Measurements from ENCODE around the gene ZNRF2.
"Not testable (repeated sequence)": the region's sequence is repeated elsewhere in the genome, so short reads cannot be mapped to it uniquely, and the experiment has no call there.

ZNRF2 gene

GRCh38 chr7:30292416-30293038 lies 8.1 kb downstream of the ZNRF2 start:
- DNase-seq, result peak; percentile 64

DNA sequence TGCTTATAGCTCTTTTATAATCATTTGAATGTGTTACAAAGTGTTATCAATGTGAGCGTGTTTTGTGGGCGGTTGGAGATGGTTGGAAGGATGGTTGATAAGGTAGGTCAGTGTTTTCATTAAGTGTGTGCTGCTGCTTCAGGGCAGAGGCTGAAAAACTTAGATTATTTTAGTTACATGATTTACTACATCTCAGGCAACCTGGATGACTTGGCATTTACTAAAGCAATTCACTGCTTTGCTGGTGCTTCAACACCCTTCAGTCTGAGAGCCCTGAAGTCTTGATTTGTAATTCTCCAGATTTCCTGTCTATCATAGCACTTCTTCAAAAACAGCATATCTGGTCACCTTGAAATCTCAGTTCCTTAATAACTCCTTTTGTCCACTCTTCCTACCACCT lies 11.9 kb downstream of the ZNRF2 start:
- DNase-seq, result not testable (repeated sequence)

- DNase-seq, result not testable (repeated sequence)
Measured at GRCh38 chr7:30297499-30297898, 13.1 kb downstream of the ZNRF2 start.

DNA sequence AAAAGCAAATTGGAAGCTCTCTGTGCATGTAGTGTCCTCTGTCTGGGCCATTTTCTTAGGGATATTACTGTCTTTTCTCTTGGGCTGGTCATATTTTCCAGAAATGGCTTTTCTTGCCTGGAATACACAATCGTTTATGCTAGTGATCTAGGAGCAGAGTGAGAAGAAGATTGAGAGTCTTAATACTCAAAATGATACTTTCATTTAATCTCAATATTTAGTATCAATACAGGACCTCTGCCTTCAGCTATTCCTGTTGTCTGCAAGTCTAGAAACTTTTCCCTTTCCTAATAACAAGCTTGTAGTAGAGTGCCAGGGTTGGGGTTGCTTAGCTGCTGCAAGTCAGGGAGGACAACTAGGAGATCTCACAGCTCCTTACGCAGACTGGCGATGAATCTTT lies 14.0 kb downstream of the ZNRF2 start:
- DNase-seq, result not testable (repeated sequence)

DNA sequence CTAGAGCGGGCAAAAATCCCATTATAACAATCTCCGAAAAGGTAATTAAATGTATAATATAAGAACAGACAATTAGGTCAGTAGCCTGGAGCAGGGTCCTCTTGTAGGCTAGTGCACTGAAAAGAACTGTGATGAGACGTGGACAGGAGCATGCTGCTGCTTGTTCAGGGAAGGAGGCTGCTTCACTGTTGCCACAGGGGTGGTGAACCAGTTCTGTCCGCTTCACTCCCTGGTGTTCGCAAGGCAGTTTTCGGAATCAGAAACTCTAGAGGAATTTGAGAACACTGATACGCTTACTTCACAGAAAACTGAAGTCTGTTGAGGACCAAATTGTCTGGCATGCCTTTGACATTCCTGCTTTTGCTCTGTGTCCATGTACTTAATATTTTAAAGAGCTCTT lies 17.4 kb downstream of the ZNRF2 start:
- DNase-seq, result no peak

DNA sequence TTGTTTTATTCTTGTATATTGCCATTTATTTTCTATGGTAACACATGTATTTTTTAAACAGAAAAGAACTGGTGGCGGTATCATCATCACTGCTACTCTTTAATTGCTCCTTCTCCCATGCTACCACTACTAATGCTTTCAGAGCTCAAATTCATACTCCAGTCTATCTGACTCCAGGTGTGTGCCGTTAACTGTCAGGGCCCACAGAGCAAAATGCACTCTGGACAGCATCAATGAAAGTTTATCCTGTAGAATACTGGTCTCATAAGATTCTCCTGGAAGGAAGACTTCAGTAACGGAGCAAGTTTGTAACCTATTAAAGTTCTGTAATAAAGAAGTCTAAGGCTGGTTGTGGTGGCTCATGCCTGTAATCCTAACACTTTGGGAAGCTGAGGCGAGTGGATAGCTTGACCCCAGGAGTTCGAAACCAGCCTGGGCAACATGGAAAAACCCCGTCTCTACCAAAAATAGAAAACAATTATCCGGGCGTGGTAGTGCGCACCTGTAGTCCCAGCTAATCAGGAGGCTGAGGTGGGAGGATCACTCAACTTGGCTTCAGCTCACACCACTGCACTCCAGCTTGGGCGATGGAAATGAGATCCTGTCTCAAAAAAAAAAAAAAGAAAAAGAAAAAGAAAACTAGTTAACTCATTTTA lies 18.4 kb downstream of the ZNRF2 start:
- DNase-seq, result no peak

DNA sequence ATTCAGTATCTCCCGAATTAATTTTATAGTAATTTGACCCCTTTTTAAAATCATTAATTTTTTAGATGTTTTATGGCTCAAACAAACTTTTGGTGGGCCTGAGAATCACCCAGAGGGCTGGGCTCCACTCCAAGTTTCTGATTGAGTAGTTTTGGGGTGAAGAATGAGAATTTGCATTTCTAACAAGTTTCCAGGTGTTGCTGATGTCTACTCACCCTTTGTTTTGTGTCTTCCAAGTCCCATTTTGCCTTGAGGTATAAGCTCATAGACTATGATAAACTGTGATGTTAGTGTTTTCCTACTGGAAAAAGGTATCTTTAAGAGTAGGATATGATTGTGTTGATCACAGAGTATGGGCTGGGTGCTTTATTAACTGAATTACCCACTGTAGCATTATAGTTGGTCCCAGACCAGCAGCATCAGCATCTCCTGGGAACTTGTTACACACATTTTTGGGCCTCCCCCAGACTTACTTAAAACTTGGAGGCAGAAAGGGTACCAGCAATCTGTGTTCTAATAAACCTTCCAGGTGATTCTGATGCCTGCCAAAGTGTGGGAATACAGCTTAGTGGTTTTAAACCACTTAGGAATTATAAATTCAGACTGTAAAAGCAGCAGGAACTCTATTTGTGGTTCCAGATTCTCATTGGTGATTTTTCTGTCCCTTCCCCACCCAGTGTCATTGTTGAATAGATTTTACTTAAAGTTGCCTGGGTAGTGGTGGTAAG lies 19.1 kb downstream of the ZNRF2 start:
- DNase-seq, result peak; percentile 41

DNA sequence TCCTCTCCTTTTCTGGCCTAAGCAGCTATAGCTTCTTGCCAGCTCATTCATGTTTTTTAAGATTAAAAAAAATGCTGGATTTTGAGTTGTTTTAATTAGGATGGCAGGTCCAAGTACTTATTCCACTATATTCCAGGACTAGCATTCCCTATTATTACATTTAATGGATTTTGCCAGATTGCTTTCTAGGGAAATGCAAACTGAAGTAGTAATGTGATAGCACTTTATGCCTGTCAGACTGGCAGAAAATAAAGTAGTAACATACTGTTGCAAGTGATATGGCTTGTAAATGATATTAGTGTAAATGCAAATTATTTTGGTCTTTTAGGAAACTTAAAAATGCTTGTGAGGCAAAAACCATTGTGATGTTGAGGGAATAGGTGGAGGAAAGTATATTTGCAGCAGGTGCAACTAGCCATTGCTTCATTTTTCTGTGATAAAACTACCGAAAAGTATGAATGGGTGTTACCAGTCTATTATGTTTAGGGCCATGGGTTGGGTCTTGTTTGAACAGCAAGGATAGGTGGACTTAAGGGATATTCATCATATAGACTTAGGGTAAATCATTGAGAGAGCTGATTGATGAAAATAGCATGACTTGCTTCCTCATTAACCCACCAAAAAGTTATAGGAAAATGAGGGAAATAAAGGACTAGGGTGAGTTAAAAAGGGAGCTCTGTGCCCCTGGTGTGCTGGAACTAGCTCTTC lies 19.9 kb downstream of the ZNRF2 start:
- DNase-seq, result no peak

DNA sequence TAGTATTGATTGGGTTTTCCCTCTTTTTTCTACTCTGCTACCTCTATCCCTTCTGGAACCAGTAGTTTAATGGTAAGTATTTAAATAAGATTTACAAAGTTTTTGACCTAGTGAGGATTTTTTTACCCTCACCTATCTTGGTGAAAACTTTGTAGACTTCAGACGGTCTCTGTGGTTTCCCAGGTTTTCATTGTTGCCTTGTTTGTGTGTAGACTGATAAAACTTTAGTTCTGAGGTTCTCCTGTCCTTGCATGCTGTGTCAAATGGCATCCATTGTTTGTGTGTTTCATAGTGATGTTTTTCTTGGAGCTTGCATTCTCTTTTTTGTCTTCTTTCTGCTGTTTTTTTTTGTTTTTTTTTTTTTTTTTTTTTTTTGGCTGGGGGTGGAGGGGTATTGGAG lies 22.6 kb downstream of the ZNRF2 start:
- DNase-seq, result no peak

DNA sequence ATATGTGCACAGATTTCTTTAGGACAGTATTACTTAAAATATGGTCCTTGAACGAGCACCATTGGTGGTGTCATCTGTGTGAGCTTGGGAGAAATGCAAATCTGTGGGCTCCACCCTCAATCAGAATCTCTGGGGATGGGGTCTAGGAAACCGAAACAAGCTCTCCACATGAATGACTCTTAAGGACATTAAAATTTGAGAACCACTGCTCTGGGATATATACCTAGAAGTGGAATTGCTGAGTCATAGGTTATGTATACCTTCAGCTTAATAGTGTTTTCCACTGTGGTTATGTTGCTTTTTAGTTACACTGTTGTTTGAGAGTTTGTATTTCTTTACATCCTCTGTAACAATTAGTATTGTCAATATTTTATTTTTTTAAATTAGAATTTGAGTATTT lies 24.0 kb downstream of the ZNRF2 start:
- no peak for DNase-seq

GRCh38 chr7:30309302-30309701 lies 24.9 kb downstream of the ZNRF2 start:
- no peak for DNase-seq

DNA sequence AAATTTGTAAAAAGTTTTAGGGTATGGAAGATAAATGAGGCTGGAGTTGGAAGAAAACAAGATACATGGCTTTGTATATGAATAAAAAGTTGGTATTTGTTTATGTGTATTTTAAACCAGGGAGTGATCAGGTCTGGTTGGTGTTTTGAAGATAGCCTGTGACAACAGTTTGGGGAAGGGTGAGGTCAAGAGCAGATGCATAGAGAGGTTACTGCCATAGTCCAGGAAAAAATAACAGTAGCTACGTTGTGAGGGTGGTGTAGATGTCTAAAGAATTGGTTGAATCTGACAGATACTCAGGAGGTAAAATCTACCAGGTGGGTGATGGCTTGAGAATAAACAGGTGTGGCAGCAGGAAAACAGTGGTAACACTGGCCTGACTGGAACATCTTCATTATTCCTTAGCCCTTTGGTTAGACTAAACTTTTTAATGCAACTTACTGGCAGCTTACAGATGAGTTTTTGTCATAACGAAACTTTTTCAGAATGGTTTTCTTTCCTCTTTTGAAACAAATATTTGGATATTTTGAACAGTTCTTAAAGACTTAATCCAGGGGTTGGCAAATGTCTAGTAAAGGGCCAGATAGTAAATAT lies 25.5 kb downstream of the ZNRF2 start:
- DNase-seq, result no peak

- DNase-seq, result no peak
Measured at GRCh38 chr7:30310674-30311362, 26.4 kb downstream of the ZNRF2 start.

DNA sequence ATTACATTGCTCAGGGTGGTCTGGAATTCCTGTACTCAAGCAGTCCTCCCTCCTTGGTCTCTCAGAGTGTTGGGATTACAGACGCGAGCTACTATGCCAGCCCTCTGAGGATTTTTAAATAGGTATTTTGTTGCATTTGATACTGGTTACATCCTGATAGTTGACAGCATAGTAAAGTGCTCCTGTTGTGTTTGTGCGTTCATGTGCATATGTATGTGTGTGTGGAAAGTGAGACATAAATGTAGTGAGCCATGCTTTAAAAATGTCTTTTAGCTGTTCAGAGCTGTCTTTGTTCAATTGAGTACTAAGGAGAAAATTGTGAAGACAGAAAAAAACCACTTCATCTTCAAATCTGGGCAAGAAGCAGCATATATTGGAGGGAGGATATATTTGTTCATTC lies 27.8 kb downstream of the ZNRF2 start:
- no peak for DNase-seq

DNA sequence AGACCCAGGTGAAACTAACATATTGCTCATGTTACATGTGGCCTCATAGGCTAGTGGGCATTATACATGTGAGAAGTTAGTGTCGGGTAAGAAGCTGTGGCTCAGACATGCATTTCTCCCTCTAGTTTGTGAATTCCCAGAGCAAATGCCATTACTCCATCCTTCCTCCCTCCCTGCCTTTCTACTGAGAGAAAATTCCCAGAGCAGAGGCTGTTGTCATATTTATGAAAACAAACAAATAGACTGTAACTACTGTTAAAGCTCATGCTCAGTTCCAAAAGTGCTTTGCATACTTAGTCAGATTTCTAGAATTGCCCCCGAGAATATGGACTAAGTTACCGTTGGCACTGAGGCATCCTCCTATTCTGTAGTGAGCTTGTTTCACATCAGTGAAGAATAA lies 29.0 kb downstream of the ZNRF2 start:
- DNase-seq, result no peak

- DNase-seq, result no peak
Measured at GRCh38 chr7:30313793-30314192, 29.4 kb downstream of the ZNRF2 start.

GRCh38 chr7:30315589-30315988 lies 31.2 kb downstream of the ZNRF2 start:
- no peak for DNase-seq

GRCh38 chr7:30320392-30320791 lies 36.0 kb downstream of the ZNRF2 start:
- no peak for DNase-seq

DNA sequence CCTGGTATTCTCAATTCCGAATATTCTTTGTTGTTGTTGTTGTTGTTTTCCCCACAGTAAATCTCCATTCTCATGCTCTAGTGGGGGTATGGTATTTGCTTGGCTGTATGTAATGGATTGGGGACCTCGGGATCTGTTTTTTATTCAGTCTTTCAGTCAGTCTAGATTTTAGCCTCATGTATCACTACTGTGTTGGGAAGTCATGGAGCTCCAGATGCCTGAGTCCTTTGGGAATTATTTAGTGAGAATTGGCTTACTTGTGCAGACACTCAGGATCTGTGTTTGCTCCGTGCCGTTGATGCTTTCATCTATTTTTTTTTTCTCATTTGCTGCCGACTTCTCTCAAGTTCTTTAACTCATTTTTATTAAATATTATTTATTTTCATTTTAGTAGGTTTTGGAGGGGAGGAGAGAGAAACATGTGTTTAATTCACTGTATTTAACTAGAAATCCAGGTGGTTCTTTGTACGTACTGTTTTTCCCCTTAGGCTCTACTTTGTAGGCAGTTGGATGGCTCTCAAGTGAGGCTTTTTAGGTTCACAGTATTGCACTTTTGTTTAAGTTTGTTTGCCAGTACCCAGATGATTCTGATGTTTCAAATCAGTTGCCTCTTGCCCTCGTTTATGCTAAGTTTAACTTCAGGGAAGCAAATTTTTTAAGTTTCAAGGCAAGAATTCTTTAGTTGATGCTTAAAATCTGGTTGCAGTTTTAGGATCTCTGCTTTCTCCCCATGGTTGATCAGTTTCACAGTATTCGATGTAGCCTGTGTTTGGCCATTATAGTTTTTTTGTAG lies 36.9 kb downstream of the ZNRF2 start:
- DNase-seq, result peak; percentile 73

DNA sequence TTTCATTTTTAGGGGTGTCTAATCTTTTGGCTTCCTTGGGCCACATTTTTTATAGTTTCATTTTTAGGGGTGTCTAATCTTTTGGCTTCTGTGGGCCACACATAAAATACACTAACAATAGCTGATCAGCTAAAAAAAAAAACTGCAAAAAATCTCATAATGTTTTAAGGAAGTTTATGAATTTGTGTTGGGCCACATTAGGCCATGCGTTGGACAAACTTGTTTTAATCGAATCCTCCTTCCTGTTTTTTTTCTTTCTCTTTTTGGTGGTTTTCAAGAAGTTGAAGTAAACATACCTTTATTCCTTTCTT lies 37.4 kb downstream of the ZNRF2 start:
- no peak for DNase-seq

DNA sequence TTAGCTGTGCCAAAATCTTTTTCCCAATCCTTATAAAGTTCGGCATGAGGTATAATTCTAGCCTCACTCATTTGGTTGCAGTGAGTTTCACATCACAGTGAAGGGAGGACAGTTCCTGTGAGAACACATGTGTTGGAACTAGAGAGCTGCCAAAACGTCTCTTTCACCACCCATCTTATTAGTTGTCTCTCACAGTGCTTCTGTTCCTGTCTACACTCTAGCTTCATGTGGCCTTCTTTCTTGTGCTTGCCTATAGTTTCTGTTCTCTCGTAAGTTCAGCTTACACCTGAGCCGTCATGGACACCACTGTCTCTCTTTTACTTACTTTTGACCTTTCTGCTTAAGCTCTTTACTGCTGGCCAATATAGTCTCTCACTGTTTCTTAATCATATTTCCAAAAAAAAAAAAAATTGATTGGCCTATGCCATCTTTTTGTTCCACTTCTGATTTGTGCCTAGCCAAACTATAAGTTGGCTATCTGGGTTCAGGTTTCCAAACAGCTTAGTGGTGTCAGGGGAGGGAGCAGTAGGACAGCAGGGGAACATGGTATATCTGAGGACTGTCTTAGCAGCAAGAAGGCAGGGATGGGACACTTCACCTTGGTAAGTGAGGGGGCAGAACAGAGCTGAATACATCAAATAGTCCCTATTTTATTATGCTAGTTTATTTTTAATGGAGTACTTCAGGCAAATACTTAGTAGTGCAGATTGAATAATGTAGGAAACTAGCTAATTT lies 38.0 kb downstream of the ZNRF2 start:
- no peak for DNase-seq

Measured in NCI-H82 (cell line).